Gastrocnemius medialis (tissue), 4 donors: Measurements from ENCODE around the gene DMRTA1.

ENCODE experiments used
- POLR2A ChIP-seq, 2 donors: fragments of 450-650 bp; IDR thresholded peaks; one replicate each; pipeline ENCODE4 v1.6.1; 2017; ENCODE audit warnings: antibody characterized with exemption in 2 of 2, mild to moderate bottlenecking in 2 of 2, moderate library complexity in 2 of 2
- TF ChIP-seq, protein P1 (sequence below), 5 experiments: fragments of 450-650 bp in 3 of 5; fragments of 200-600 bp in 2 of 5; sonication (generic) in 2 of 5; IDR thresholded peaks in 4 of 5; conservative IDR thresholded peaks in 1 of 5; 1 replicate in 4 of 5; 2 replicates in 1 of 5; pipeline ENCODE4 v1.5.1; 2016 to 2019; ENCODE audit warnings: antibody characterized with exemption in 5 of 5, mild to moderate bottlenecking in 3 of 5, moderate library complexity in 3 of 5

- TF ChIP-seq, protein P1, sequence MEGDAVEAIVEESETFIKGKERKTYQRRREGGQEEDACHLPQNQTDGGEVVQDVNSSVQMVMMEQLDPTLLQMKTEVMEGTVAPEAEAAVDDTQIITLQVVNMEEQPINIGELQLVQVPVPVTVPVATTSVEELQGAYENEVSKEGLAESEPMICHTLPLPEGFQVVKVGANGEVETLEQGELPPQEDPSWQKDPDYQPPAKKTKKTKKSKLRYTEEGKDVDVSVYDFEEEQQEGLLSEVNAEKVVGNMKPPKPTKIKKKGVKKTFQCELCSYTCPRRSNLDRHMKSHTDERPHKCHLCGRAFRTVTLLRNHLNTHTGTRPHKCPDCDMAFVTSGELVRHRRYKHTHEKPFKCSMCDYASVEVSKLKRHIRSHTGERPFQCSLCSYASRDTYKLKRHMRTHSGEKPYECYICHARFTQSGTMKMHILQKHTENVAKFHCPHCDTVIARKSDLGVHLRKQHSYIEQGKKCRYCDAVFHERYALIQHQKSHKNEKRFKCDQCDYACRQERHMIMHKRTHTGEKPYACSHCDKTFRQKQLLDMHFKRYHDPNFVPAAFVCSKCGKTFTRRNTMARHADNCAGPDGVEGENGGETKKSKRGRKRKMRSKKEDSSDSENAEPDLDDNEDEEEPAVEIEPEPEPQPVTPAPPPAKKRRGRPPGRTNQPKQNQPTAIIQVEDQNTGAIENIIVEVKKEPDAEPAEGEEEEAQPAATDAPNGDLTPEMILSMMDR (IDR thresholded peaks at IDR 0.05 in 4 of 5, conservative IDR thresholded peaks at IDR 0.05 in 1 of 5): no peak
- no peak for TF ChIP-seq POLR2A (IDR thresholded peaks at IDR 0.05)
Measured at GRCh38 chr9:22447618-22448305, 1.1 kb downstream of the DMRTA1 start.
